Right forelimb (tissue), 1 donor: Measurements from ENCODE around the gene HHIPL1.
A peak's percentile ranks its signal among the peaks of the same experiment; 100 is the strongest.

Experiments
- DNase-seq: peaks from one replicate; pipeline ENCODE4 v3.0.0-alpha.2; 2018

Gene HHIPL1

DNA sequence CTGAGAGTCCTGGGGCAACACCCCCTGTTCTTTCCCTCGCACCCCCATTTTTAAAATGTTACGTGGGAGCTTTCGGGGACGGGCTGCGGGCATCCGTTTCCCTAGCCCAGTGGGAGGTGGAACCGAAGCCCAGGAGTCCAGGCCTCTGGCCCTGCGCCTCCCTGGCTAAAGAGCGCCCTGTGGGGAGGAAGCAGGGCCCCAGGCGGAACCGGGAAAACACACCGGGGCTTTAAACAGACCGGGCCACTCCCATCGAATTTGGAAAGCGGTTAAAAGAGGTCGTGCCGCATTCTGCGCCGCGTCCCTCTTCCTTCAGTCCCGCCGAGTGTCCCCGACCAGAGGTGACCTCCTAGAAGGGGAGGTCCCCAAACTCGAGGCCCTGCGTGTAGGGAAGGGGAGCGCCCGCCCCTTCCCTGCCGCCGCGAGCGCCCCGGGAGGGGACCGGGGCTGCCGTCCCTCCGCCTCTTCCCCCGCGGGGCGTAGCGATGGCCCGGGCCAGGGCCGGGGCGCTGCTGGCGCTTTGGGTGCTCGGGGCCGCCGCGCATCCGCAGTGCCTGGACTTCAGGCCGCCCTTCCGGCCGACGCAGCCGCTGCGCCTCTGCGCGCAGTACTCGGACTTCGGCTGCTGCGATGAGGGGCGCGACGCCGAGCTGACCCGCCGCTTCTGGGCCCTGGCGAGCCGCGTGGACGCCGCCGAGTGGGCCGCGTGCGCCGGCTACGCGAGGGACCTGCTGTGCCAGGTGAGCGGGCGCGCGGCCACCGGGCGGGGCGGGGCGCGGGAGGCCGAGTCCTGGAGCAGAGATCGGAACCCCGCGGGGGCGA, at the start of gene HHIPL1:
Gene HHIPL1 (plus strand): TSS at position 407 of the 822 bp plus-strand sequence. CDS start 79 bp downstream, at position 486.
- peak; percentile 59 for DNase-seq

DNA sequence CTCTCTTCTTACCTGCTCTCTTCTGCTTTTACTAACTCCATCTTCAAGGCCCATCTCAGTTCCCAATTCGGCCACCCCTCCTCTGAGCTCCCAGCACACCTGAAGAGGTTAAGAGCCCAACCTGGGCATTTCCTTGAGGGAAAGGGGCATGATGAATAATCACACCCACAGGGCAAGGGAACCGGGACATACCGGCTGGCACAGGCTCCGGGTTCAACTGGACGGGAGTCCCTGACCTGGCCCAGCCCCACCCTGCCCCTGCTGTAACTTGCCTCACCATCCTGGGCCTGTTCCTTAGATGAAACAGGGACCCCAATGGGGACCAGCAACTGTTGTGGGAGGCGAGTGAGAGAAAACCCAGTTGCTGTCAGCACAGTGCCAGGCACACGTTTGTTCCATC, 49.4 kb upstream of the HHIPL1 start:
- DNase-seq, result no peak

DNA sequence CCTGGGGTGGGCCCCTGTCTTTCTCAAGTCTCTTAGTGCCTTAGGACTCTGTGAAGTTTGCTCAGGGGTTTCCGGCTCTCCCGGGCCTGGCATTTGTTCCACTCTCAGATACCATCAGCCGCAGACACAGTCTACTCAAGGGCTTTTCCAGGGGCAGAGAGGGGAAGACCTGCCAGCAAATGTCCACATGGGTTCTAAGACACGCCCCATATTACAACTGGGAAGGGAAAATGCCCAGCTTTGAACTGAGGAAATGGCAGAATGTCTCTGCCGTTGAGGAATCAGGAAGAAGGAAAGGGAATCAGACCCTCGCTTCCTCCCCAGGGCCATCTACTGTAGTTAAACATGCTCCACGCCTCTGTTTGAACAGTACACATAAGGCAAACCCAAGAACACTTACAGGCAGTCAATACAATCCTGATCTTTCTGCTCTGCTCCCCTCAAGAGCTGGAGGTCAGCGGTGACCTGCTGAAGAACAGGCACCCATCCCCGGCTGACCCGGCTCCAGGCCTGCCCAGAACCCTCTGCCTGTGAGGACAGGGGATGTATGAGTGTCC, 48.8 kb upstream of the HHIPL1 start:
- DNase-seq, result no peak

DNA sequence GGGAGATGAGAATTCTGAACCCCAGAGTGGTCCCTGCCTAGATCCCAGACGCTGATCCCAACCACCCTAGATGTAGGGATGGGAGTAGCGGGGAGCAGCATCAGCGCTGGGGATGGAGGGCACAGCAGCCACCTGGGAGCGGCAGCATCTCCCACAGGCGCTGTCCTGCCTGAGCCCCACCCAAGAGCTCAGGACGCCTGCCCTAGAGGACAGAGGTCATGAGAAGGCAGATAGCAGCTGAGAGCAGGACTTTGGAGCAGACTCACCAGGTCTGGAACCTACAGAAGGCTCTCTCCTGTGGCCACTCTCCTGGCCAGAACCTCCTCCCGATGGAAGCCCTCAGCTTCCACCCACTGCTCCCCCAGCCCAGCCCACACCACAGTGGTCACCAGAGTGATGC, 48.2 kb upstream of the HHIPL1 start:
- no peak for DNase-seq

DNA sequence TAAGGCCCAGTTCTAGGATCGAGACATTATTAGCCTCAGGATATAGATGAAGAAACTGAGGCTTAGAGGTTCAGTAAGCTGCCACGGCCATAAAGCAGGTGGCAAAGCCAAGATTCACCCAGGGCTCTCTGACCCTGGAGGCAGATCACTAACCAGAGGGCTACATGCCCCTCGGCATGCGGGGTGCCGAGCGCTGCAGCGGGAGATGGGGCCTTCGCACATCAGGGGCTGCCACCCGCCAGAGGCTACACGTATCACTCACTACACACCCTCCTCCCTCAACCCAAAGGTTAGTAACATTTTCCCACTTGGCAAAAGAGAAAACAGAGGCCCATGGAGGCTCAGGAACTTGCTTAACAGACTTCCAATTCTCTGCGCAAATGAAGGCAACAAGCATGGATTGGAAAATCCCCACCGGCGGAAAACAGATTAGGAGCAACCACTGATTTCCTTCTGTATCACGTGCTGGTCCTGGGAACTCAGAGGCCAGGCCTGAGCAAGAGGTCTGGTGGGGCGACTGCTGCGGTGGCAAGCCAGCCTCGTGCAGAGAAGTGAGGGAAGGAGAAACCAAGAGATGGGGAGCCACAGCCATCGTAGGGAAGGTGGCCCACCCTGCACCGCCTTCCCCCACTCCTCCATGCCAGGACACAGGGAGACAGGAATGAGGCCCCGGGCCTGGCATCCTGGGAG, 46.9 kb upstream of the HHIPL1 start:
- DNase-seq, result no peak

DNA sequence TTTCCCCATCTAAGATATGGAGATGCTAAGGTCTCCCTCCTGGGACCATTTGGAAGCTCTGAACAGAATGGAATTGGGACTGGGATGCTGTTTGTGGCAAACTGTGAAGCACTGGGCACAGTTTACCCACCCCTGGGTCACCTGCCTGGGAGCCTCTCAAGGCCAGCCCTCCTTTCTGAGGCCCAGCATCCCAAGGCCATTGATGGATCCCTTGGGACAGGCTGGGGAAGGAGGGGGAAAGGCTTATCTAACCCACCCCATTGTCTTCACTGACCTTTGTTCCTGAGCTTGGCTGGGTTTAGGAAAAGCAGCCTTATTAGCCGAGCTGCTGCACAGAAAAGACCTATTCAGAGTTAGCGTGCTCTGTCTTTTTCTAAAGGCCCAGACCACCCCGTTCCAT, 46.2 kb upstream of the HHIPL1 start:
- no peak for DNase-seq

DNA sequence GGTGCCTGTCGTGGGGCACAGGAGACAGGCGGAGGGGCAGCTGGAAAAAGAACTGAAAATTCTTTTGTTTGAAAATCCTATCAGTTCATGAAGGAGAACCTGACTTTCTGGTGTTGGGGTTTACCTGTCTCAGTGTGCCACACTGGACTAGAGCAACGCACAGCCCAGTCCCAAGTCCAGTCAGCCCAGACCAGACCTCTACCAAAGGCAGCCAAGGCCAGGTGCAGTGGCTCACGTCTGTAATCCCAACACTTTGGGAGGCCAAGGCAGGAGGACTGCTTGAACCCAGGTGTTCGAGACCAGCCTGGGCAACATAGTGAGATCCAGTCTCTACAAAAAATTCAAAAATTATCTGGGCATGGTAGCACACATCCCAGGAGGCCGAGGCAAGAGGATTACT, 45.5 kb upstream of the HHIPL1 start:
- DNase-seq, result no peak

DNA sequence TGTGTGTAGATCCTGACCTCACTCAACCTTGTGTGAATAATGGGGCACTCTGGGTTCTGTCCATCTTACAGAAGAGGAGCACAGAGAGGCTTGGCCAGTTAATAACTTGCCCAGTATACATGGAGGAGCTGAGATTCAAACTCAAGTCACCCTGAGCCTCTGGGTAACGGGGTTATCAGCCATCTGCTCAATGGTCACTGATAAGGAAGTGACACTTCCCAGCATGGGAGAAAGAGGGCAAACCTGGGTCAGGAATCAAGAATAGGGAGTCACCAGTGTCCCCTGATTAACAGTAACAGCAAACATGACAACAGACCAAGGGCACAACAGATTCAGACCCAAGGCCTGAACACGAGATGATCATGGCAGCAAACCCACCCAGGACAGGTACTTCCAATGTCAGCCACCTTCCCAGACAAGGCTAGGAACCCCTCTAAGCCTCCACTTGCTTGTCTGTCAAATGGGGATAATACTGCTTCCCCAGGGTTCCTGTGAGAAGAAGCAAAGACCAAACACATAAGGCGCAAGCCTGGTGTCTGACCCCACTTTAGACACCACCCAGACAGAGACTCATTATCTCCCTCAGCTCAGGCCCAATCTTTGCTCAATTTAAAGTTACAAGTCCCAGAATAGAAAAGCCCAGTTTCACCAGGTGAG, 44.6 kb upstream of the HHIPL1 start:
- DNase-seq, result no peak

DNA sequence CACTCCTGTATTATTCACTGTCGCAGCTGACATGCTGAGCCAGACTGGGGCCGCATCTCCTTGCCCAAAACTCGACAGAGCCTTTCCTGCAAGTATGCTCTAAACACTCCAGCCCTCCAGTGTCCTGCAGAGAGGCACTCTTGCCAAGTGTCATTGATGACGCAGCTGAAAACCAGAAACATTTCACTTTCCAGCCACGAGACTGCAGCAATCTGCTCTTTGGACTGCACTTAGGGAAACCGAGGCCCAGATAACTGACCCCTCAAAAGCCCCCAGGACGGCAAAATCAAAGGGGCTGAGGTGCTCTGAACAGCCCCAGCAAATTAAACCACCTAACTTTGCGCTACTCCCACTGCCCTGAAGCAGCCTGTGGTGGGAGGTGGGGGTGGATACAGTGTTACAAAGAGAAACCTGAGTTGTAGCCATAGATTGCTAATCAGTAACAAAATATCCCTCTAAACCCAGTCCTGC, 43.5 kb upstream of the HHIPL1 start:
- DNase-seq, result no peak

DNA sequence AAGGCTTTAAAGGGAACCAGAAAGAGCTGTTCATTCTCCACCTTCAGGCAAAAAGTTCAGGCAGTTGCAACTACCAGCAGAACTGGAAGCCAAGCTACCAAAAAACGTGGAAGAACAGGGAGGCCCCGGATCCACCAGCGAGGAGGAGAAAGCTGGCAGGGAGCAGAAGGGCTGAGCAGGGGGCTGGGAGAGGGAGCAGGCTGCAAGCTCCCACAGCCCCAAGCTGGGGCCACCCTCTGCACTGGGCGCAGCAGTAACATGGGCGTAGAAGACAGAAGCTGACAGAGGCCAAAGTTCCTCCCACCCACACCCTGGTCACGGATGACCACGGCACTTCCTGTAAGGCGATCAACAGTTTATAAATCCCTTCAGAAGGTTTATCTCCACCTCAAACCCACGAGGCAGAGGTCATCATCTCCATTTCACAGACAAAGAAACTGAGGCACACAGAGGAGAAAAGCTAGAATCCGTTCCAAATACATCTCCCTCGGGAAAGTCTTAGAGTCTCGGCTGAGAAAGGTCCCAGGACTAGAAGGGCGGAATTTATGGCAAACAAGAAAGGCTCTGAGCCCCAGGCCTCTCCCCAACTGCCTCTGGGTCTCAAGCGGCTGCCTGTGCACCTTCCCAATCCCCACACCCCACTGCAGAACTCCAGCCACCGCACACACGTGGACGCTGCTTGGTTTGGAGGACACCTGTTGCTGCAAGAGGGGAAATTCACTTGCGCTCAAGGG, 42.7 kb upstream of the HHIPL1 start:
- no peak for DNase-seq

DNA sequence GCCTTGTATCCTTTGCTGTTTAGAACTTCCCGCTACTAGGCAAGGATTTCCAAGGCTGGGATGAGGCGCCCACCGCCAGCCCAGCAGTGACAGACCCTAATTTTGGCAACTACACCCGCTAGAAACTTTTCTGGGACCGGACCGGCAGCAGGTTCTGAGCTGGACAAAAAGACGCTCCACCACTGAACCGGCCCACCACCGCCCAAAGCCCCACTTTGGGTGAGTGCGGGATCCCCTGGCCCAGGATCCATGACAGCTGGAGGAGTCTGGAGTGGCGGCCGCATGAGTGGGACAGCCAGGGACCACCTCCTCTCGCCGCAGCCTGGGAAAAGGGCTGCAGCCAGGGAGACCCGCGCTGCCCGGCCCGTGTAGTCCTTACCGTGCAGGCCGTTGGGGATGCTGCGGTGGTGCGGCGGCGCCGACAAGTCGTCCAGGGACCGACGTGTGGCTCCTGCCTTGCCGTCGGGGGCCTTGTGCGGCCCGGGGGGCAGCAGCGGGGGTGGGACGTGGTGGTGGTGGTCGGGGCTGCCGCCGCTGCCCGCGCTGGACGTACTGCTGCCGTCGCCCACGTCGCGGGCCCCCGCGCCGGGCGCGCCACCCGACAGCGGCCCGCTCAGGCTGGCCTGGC, 42.0 kb upstream of the HHIPL1 start:
- no peak for DNase-seq

DNA sequence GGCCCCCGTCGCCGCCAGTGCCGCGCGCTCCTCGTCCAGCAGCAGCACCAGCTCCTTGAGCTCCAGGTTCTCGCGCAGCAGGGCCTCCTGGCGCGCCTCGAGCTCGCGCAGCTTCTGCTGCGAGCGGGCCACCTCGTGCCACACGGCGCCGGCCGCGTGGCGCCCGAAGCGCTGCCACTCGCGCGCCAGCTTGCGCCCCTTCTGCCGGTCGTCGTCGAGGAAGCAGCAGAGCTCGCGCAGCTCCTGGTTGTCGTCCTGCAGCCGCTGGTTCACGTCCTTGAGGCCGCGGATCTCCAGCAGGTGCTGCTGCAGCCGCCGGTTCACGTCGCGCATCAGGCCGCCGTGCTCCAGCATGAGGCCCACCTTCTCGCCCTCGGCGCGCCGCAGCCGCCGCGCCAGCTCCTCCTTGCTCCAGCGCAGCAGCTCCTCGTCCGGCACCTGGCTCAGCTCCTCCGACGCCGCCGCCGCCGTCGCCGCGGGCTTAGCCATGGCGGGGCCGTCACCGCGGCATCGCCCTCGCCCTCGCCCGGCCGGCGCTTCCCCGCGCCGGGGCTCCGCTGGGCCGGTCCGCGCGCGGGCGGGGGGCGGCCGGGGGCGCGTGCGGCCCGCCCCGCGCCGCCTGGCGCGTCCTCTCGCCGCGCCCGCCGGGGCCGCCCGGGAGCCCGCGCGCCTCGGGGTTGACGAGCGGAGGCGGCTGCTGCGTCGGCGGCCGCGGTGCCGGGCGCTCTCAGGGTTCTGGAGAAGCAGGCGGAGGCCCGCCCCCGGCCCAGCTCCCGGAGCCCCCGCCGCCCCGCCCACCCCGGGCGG, 41.3 kb upstream of the HHIPL1 start, which contains the start of gene CCDC85C:
Gene CCDC85C (minus strand): TSS at position 737 of the 807 bp plus-strand sequence. CDS start 248 bp downstream, at position 489.
- peak; percentile 66 for DNase-seq

DNA sequence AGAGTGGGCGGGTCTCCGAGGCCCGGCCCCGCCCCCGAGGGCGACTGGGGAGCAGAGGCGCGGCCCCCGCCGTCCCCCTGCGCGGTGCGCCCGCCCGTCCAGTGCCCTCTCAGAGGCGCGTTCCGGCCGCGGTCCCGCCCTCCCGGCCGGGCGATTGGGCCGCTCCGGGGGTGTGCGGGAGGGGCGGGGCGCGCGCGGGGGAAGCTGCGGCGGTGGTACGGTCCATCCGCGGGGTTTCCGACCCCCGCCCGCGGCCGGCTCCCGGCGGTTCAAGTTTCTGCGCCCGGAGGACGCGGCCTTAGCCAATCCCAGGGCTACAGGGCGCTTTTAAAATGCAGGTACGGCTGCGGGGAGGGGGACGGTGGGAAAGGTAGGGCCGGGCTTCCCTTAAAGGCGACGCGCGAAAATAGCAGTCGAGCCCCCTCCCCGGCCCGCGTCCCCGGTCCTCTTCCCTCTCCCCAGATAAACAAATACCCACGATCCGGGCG, 40.6 kb upstream of the HHIPL1 start:
- peak; percentile 98 for DNase-seq

DNA sequence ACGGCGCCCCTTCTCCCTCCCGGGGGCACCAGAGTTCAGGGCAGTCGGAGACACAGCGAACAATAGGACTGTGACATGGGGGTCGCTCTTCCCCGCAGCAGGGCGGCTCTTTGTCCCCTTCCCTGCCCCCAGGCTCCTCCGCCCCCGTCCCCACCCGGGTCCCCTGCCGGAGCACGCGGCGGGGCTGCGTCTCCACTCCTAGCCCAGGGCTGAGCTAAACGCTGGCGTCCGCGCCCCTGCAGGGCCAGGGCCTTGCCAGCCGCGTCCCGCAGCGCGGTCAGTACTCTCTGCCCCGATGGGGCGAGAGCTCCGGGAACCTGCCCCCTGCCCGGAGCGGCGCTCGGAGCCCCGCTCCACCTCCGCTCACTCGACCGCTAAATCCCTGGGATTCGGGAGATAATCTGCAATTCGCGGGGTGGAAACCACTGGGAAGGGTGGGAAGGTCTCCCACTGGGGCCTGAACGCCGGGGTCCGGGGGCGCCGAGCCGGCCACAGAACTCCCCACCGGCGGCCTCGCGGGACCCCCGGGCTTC, 40.1 kb upstream of the HHIPL1 start:
- DNase-seq, result no peak

DNA sequence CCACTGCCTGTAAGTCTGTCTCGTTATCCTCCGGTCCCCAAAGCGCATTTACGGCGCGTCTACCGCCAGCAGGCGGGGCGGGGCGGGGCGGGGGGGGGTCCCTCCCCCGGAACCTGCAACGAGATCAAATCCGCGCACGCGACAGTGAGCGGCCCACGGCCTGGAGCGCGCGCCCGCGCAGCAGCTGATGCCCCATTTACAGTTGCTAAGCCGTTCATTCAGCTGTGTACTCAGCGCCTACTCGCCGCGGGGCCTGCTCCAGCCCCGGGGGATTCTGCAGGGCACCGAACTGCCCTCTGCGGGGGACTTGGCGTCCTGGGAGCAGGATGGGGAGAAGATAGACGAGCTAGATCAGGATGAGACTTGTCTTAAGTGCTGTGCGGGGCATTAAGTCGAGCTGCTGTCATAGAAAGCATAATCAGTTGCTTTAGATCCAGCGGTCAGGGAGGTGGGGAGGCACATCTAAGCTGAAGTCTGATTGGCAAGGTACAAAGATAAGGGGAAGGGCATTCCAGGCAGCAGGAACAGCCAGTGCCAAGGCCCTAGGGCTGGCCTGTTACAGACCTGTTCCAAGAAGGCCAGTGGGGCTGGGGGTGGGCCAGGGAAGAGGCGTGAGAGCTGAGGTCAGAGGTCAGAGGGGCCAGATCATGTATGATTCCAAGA, 39.5 kb upstream of the HHIPL1 start:
- peak; percentile 78 for DNase-seq

DNA sequence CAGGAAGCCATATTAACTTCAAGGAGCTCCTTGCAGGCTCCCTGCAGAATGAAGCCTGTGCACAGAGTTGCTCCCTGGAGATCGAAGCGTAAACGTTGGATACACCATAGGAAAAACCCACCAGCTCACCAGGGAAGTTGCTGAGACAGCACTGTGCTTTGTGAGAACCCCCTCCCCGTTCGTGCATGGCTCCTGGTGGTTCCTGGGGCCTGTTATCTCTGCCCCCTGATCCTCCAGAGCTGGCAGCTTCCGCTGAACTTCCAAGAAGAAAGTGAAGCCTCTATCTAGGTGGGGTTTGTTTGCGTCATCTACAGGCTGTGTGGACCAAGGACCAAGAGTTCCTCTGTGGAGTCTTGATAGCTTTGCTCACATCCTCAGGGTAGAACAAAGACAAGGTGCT, 38.6 kb upstream of the HHIPL1 start:
- no peak for DNase-seq

DNA sequence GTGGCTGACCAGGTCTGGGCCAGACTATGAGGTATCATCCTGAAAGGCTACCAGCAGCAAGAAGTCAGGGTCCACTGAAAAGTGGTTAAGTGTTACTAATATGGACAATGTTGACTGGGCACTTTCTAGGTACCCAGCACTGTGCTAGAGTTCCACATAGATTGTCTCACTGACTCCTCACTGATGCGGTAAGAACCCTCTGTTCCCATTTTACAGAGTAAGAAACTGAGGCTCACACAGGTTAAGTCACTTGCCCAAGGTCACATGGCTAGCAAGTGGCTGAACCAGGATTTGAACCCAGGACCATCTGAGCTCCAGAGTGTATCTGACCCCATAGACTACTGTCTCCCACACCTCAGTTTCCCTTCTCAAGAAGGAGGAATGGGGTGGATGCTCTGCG, 36.3 kb upstream of the HHIPL1 start:
- no peak for DNase-seq

DNA sequence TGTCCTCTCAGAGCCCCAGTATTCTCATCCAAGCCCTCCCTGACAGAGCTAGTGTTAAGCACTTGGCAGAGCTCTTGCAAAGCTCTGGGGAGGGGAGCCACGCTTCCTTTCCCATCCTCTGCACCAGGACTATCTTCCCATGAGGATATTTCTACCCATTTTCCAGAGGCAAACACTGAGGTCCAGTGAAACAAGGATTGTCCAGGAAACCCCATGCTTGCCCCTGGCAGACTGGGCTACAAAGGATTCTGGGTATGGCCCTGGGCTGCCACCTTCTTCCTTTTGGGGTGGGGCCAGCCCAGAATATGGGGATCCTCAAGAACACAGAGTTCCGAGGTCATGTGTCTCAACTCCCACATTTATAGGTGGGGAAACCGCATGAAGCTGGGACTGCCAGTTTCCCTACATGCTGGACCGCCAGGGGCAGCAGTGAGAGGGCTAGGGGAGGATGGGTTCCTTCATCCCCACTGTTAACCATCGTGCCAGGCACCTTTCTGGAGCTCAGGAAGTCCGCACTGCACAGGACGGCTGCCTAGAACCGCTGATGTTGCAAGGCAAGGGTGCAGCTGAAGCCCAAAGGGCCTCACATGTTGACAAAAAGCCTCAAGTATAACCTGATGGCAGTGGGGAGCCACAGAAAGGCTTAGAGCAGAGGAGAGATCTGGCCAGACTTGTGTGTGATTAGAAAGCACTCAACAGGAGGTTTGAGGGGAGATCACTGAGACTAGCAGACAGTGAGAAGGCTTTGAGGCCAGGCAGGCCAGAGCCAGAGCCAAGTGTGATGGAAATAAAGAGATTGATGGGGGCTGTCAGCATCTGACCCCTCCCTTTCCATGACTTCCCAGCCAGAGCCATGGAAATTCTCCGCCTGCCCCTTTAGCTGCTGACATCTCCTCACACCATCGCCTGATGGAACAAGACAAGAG, 35.4 kb upstream of the HHIPL1 start:
- no peak for DNase-seq

DNA sequence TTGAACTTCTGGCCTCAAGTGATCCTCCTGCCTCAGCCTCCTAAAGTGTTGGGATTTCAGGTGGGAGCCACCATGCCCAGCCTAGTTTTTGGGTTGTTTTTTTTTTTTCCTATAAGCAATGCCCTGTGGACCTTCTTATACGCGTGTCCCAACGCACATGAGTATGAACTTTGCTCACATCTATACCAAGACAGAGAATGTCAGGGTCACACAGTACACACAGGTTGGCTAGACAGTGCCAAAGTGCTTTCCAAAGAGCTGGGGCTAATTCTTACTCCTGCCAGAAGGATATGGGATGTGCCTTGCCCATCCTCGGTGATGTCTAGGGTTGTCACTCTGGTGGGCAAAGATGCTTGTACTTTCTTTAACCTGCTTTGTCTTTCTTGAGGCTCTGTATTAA, 33.3 kb upstream of the HHIPL1 start:
- no peak for DNase-seq
